ENCODE results near the gene DCAF17. TPM values are rescaled to one million over a fixed set of nuclear protein-coding genes. Genes with fewer than 3 reads are reported as not detected.

The DCAF17 gene
- total RNA-seq, 1 experiment from 2014 or later: 15.1 TPM

GRCh38 chr2:171460537-171460936 is 26.5 kb downstream of the DCAF17 start:
- H3K4me3 ChIP-seq (ENCODE audit: insufficient read depth, low read depth, low read length): no peak overlapping the region
- no peak for DNase-seq
- no peaks in the 10 kb centered on the region; the same call in none of the 2 replicates for H3K36me3 ChIP-seq (replicated peaks; ENCODE audit: control insufficient read depth, insufficient read depth, low read length)
- no peaks in the 10 kb centered on the region for H3K27me3 ChIP-seq (ENCODE audit: control insufficient read depth, insufficient read depth, low read length)

GRCh38 chr2:171469176-171469575 is 35.1 kb downstream of the DCAF17 start:
- Histone ChIP-seq H3K4me3 (ENCODE audit: insufficient read depth, low read depth, low read length) (no peak overlapping the region), H3K36me3 (replicated peaks; ENCODE audit: control insufficient read depth, insufficient read depth, low read length) (peaks cover 10% of the 10 kb centered on the region), H3K27me3 (ENCODE audit: control insufficient read depth, insufficient read depth, low read length) (no peaks in the 10 kb centered on the region)
- DNase-seq: no peak

DNA sequence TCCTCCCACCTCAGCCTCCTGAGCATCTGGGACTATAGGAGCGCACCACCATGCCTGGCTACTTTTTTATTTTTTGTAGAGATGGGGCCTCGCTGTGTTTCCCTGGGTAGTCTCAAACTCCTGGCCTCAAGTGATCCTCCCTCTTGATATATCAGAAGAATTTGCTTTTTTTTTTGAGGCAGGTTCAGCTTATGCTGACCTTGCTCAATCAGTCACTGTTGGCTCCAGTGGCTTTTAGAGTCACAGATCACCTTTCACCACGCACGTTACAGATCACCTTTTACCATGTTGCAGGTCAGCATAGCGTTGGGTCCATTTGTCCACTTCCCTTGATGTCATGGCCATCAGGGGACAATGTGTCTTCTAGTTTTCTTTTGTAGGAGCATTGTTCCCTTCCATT is 36.1 kb downstream of the DCAF17 start:
- Histone ChIP-seq H3K27me3 (ENCODE audit: control insufficient read depth, insufficient read depth, low read length) (no peaks in the 10 kb centered on the region), H3K36me3 (replicated peaks; ENCODE audit: control insufficient read depth, insufficient read depth, low read length) (peaks cover 14% of the 10 kb centered on the region), H3K4me3 (ENCODE audit: insufficient read depth, low read depth, low read length) (no peak overlapping the region)
- DNase-seq: no peak

- H3K27me3 ChIP-seq (ENCODE audit: control insufficient read depth, insufficient read depth, low read length): no peaks in the 10 kb centered on the region
- no peak for DNase-seq
- no peak overlapping the region for H3K4me3 ChIP-seq (ENCODE audit: insufficient read depth, low read depth, low read length)
- H3K36me3 ChIP-seq (replicated peaks; ENCODE audit: control insufficient read depth, insufficient read depth, low read length): peaks cover 9% of the 10 kb centered on the region
These were observed 42.0 kb downstream of the DCAF17 start for GRCh38 chr2:171475979-171476378.

DNA sequence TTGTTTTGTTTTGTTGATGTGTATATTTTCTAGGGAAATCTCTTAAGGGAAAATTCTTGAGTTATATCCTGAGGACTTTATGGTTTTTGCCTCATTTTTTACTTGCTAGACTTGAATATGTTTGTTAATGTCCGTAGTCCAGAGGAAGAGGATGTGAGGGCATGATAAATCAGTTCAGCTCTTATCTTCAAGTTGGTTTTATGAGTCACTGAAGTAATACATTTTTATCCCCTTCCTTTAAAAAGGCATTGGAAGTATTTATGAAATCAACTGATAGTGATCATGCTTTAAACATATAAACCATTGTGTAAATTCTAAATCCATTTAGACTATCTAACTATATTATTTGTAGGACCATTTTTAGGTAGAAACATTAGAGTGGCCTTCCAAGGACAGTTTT is 44.3 kb downstream of the DCAF17 start:
- H3K27me3 ChIP-seq (ENCODE audit: control insufficient read depth, insufficient read depth, low read length): no peaks in the 10 kb centered on the region
- H3K36me3 ChIP-seq (replicated peaks; ENCODE audit: control insufficient read depth, insufficient read depth, low read length): peaks cover 9% of the 10 kb centered on the region
- H3K4me3 ChIP-seq (ENCODE audit: insufficient read depth, low read depth, low read length): no peak overlapping the region
- no peak for DNase-seq

DNA sequence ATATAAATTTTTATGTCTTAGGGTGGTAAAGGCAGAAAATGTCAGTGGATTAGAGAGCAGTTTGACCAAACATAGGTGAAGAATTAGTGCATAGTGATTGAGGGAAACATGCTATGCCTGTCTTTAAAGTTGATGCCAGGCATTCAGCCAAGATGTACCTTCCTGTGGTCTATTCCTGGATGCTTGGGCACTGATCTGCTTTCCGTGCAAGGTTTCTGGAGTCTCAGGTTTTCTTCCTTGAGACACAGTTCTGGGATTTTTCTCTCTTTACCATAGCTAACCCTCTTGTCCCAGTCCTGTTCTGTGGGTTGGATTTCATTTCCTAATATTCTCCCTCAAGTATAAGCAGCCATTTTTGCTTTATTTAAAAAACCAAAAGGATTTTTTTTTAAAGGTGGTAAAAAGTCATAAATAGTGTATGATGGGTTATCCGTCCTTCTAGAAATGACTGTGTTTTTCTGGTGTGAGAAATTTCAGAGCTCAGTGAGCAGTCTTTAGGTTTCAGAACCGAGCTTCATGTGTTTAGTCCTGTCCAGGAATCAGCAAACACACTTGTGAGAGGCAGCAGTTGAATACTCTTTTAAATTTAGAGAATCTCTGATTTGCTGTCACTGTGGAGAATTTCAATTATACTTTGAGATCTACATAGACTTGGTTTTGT is 45.3 kb downstream of the DCAF17 start:
- no peak for DNase-seq
- Histone ChIP-seq H3K27me3 (ENCODE audit: control insufficient read depth, insufficient read depth, low read length) (no peaks in the 10 kb centered on the region), H3K4me3 (ENCODE audit: insufficient read depth, low read depth, low read length) (no peak overlapping the region), H3K36me3 (replicated peaks; ENCODE audit: control insufficient read depth, insufficient read depth, low read length) (peaks cover 6% of the 10 kb centered on the region)

GRCh38 chr2:171480908-171481307 is 46.9 kb downstream of the DCAF17 start:
- Histone ChIP-seq H3K27me3 (ENCODE audit: control insufficient read depth, insufficient read depth, low read length) (no peaks in the 10 kb centered on the region), H3K36me3 (replicated peaks; ENCODE audit: control insufficient read depth, insufficient read depth, low read length) (peaks cover 3% of the 10 kb centered on the region; the same call in 1 of the 2 replicates), H3K4me3 (ENCODE audit: insufficient read depth, low read depth, low read length) (no peak overlapping the region)
- no peak for DNase-seq

DNA sequence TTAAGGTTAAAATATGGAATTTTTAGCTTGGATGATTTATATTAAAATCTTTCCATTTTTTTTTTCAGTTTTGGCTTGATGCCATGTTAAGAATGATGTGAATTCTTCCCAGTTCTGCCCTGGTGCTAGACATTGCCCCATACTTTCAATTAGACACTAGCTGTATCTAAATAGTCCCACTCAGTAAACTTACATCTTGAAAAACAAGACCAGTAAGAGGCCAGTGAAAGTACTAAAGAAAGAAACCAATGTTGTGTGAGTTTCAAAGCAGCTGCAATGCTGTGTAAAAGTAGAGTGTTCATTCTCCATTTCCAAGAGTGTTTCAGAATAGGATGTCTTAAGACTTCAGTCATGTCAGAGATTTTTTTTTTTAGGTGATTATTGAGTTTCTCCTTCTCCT is 48.3 kb downstream of the DCAF17 start:
- Histone ChIP-seq H3K4me3 (ENCODE audit: insufficient read depth, low read depth, low read length) (no peak overlapping the region), H3K36me3 (replicated peaks; ENCODE audit: control insufficient read depth, insufficient read depth, low read length) (peaks cover 3% of the 10 kb centered on the region; the same call in 1 of the 2 replicates), H3K27me3 (ENCODE audit: control insufficient read depth, insufficient read depth, low read length) (no peaks in the 10 kb centered on the region)
- no peak for DNase-seq

DNA sequence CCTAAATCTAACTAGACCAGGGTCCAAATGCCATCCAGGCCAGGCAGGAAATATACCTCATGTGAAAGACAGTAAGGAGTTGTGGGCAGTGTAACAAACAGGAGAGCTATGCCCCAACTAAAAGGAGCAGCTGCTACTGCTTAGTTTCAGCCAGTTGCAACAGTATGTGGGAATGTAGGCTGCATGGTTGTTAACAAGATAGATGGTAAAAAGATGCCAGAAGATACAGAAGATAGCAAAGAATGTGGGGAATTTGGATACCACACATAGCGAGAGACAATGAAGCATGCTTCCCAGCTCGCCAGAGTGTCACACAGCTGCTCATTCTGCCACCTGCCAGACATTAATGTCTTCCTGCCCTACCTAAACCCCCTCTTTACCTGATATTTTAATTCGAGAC is 48.9 kb downstream of the DCAF17 start:
- no peak for DNase-seq
- Histone ChIP-seq H3K4me3 (ENCODE audit: insufficient read depth, low read depth, low read length) (no peak overlapping the region), H3K36me3 (replicated peaks; ENCODE audit: control insufficient read depth, insufficient read depth, low read length) (peaks cover 3% of the 10 kb centered on the region; the same call in 1 of the 2 replicates), H3K27me3 (ENCODE audit: control insufficient read depth, insufficient read depth, low read length) (no peaks in the 10 kb centered on the region)

GRCh38 chr2:171483793-171484192 is 49.8 kb downstream of the DCAF17 start:
- no peaks in the 10 kb centered on the region for H3K27me3 ChIP-seq (ENCODE audit: control insufficient read depth, insufficient read depth, low read length)
- H3K36me3 ChIP-seq (replicated peaks; ENCODE audit: control insufficient read depth, insufficient read depth, low read length): peaks cover 3% of the 10 kb centered on the region; the same call in 1 of the 2 replicates
- H3K4me3 ChIP-seq (ENCODE audit: insufficient read depth, low read depth, low read length): no peak overlapping the region

DNA sequence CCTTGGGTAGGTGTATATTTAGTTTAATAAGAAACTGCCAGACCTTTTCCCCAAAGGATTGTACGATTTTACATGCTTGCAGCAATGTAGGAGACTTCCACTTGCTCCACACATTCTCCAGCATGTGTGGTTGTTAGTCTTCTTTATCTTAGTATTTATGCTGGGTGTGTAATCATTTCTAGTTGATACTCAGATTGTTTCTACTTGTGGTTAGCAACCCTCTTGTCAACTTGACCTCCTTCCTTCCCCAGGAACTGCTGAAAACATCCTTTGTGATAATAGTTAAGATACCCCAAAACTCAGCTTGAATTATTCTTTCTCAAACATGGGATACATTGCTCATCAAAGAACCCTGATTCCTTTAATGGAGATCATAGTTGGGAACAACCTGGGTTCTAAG is 51.1 kb downstream of the DCAF17 start:
- DNase-seq: no peak
- H3K27me3 ChIP-seq (ENCODE audit: control insufficient read depth, insufficient read depth, low read length): no peaks in the 10 kb centered on the region
- peaks cover 3% of the 10 kb centered on the region; the same call in 1 of the 2 replicates for H3K36me3 ChIP-seq (replicated peaks; ENCODE audit: control insufficient read depth, insufficient read depth, low read length)
- no peak overlapping the region for H3K4me3 ChIP-seq (ENCODE audit: insufficient read depth, low read depth, low read length)

More at GRCh38 chr2:171483793-171484192, 49.8 kb downstream of the DCAF17 start:
- DNase-seq: no peak

DNA sequence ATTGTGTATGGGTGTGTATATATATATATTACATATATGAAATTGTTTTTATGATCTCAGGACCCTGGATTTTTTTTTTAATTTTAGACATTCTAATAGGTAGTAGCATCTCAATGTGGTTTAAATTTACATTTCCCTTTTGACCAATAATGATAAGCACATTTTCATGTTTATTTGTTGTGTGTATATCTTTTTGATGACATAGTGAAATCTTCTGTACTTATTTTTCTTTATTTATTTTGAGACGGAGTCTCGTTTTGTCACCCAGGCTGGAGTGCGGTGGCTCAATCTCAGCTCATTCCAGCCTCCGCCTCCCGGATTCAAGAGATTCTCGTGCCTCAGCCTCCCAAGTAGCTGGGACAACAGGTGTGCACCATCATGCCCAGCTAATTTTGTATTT is 53.2 kb downstream of the DCAF17 start:
- no peaks in the 10 kb centered on the region for H3K36me3 ChIP-seq (replicated peaks; ENCODE audit: control insufficient read depth, insufficient read depth, low read length)
- DNase-seq: no peak
- H3K4me3 ChIP-seq (ENCODE audit: insufficient read depth, low read depth, low read length): no peak overlapping the region
- H3K27me3 ChIP-seq (ENCODE audit: control insufficient read depth, insufficient read depth, low read length): no peaks in the 10 kb centered on the region

DNA sequence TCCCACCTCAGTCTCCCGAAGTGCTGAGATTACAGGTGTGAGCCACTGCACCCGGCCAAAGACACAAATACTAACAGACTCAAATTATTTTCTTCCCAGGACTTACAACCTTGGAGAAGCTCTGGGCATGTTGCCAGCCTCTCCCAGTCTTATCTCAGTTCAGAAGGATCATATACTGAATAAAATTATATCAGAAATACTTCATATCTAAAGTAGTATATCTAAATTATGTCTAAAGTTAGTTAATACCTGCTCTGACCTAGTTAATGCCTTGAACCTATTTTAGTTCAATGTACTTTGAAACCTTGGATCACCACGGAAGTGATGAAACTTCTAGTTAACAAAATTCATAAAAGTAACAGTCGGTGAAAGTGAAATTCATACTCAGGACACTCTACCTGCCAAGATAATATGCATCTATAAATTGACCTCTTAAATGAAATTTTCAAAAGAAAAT is 53.8 kb downstream of the DCAF17 start:
- DNase-seq: no peak
- no peaks in the 10 kb centered on the region for H3K27me3 ChIP-seq (ENCODE audit: control insufficient read depth, insufficient read depth, low read length)
- H3K4me3 ChIP-seq (ENCODE audit: insufficient read depth, low read depth, low read length): no peak overlapping the region
- no peaks in the 10 kb centered on the region for H3K36me3 ChIP-seq (replicated peaks; ENCODE audit: control insufficient read depth, insufficient read depth, low read length)

DNA sequence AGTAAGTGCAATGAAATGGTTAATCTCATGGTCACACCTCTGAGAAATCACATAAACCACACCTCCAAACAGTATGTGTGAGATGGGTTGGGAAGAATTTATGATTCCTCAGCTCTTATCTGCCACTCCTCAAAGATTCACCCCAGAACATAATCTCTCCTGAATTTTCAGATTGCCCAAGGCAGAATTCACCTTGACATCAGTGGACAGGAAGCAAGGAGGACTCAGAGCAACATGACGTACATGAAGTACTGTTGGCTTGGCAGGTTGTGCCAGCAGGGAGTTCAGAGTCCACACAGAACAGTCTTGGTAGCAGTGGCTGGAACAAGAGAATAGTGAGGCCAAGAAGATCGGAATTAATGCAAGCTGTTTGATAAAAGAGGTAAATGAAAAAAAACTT is 56.6 kb downstream of the DCAF17 start:
- no peak for DNase-seq
- H3K27me3 ChIP-seq (ENCODE audit: control insufficient read depth, insufficient read depth, low read length): no peaks in the 10 kb centered on the region
- no peak overlapping the region for H3K4me3 ChIP-seq (ENCODE audit: insufficient read depth, low read depth, low read length)
- no peaks in the 10 kb centered on the region for H3K36me3 ChIP-seq (replicated peaks; ENCODE audit: control insufficient read depth, insufficient read depth, low read length)

- H3K27me3 ChIP-seq (ENCODE audit: control insufficient read depth, insufficient read depth, low read length): no peaks in the 10 kb centered on the region
- H3K4me3 ChIP-seq (ENCODE audit: insufficient read depth, low read depth, low read length): no peak overlapping the region
- no peaks in the 10 kb centered on the region for H3K36me3 ChIP-seq (replicated peaks; ENCODE audit: control insufficient read depth, insufficient read depth, low read length)
- no peak for DNase-seq
These were observed 57.3 kb downstream of the DCAF17 start for GRCh38 chr2:171491292-171491691.

DNA sequence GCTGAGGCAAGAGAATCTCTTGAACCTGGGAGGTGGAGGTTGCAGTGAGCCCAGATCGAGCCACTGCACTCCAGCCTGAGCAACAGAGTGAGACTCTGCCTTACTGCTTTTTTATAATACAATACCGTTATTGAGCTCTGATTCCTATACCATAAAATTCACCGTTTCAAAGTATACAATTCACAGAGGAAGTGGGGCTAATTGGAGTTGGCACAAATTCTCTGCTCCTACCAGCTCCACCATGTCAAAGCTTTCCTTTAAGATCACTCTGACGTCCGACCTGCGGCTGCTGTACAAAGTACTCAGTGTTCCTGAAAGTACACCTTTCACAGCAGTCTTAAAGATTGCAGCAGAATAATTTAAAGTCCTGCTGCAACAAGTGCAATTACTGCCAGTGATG is 58.6 kb downstream of the DCAF17 start:
- no peaks in the 10 kb centered on the region for H3K36me3 ChIP-seq (replicated peaks; ENCODE audit: control insufficient read depth, insufficient read depth, low read length)
- H3K4me3 ChIP-seq (ENCODE audit: insufficient read depth, low read depth, low read length): no peak overlapping the region
- no peak for DNase-seq
- no peaks in the 10 kb centered on the region for H3K27me3 ChIP-seq (ENCODE audit: control insufficient read depth, insufficient read depth, low read length)
